Muscle of leg (tissue), 11 donors: ENCODE results near the gene XCL2. TPM values are rescaled to one million over a fixed set of nuclear protein-coding genes. Genes with fewer than 3 reads are reported as not detected.
A peak's percentile ranks its signal among the peaks of the same experiment; 100 is the strongest.

Experiments
- DNase-seq: peaks from one replicate; pipeline ENCODE4 v3.0.0; 2013
- H3K27ac ChIP-seq: one replicate; pipeline ENCODE4 v1.5.1; 2013; ENCODE audit warnings: mild to moderate bottlenecking, low read length, control low read depth
- H3K27me3 ChIP-seq: one replicate; pipeline ENCODE4 v1.6.1; 2013; ENCODE audit warnings: low read length; ENCODE audit not compliant: control insufficient read depth, insufficient read depth
- H3K36me3 ChIP-seq: one replicate; pipeline ENCODE4 v1.6.1; 2013; ENCODE audit warnings: low read length; ENCODE audit not compliant: control insufficient read depth, insufficient read depth
- H3K4me1 ChIP-seq: one replicate; pipeline ENCODE4 v1.6.1; 2013; ENCODE audit warnings: low read length; ENCODE audit not compliant: control insufficient read depth, insufficient read depth
- H3K4me3 ChIP-seq: one replicate; pipeline ENCODE4 v1.5.1; 2013; ENCODE audit warnings: low read length, control low read depth
- H3K9me3 ChIP-seq: replicated peaks from 2 replicates; pipeline ENCODE4 v1.6.1; 2013; ENCODE audit warnings: low read depth, low read length; ENCODE audit not compliant: control insufficient read depth
- WGBS: methylation state at CpG from one replicate; pipeline ENCODE4 v1.1.5; 2013; ENCODE audit warnings: missing lambda C conversion rate; ENCODE audit not compliant: insufficient coverage; 5-methylcytosine and 5-hydroxymethylcytosine counted together
- polyA plus RNA-seq, 8 donors: library from polyadenylated mRNA; unstranded; fragments of 120-200 nt; gene quantifications; one replicate each; pipeline versions ENCODE4 v1.2.1 to v1.2.3, GENCODE V29; 2013; ENCODE audit warnings: inconsistent platforms in 1 of 8, low replicate concordance in 1 of 8; ENCODE audit not compliant: insufficient read length in 8 of 8, insufficient read depth in 1 of 8
- total RNA-seq: library from RNA; stranded (reverse); fragments of 120-200 nt; gene quantifications from one replicate; pipeline ENCODE4 v1.2.4, GENCODE V29; 2013

XCL2 gene
- total and polyA plus RNA-seq, 9 donors, result 0.26 to 0.69 (median 0.35) TPM; not detected in 4

DNA sequence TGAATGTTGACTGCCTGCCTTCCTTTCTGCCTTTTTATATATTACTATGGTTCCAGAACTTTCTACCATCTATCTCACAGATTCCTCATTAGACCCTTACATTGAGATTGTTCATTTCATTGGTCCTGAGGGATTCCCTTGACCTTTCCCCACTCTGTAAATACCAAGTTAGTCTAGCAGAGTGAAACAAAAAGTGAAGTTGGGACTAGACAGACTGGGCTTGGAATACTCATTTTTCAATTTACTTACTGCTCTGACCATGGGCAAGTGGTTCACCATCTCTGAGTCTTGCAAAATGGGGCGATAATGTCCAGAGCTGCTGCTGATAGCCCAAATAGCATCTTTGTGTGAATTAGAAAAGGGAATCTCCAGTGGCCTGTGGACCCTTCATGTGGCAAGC, 38.8 kb downstream of the XCL2 start:
- H3K9me3 ChIP-seq, result no peaks in the 10 kb centered on the region
- no peaks in the 10 kb centered on the region for H3K27me3 ChIP-seq
- no peaks in the 10 kb centered on the region for H3K36me3 ChIP-seq
- H3K27ac ChIP-seq, result no peak overlapping the region
- 100% methylated on average over 1 of the region's 1 CpG for WGBS
- no peak overlapping the region for H3K4me3 ChIP-seq
- peaks cover 12% of the 10 kb centered on the region for H3K4me1 ChIP-seq
- DNase-seq, result no peak

- H3K27ac ChIP-seq, result no peak overlapping the region
Measured at GRCh38 chr1:168504064-168504837, 39.5 kb downstream of the XCL2 start.

DNA sequence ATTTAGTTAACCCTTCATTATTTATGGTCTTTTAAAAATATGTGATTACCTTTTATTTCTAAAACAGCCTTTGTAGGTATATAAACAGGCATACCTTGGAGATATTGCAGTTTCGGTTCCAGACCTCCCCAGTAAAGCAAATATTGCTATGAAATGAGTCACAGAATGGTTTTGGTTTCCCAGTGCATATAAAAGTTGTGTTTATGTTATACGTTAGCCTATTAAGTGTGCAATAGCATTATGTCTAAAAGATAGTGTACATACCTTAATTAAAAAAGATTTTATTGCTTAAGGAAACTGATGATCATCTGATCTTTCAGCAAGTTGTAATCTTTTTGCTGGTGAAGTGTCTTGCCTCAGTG, 44.1 kb downstream of the XCL2 start:
- peaks cover 9% of the 10 kb centered on the region for H3K4me1 ChIP-seq
- no peak overlapping the region for H3K4me3 ChIP-seq
- no peaks in the 10 kb centered on the region for H3K36me3 ChIP-seq
- no CpG with 5 or more reads among the region's 2 CpGs for WGBS
- no peak for DNase-seq
- H3K27ac ChIP-seq, result no peak overlapping the region
- no peaks in the 10 kb centered on the region for H3K27me3 ChIP-seq
- peaks cover 2% of the 10 kb centered on the region for H3K9me3 ChIP-seq

More at GRCh38 chr1:168504064-168504837, 39.5 kb downstream of the XCL2 start:
- Histone ChIP-seq H3K4me1 (peaks cover 8% of the 10 kb centered on the region), H3K4me3 (no peak overlapping the region), H3K36me3 (no peaks in the 10 kb centered on the region), H3K27me3 (no peaks in the 10 kb centered on the region), H3K9me3 (no peaks in the 10 kb centered on the region)
- DNase-seq, result peak; percentile 69
- WGBS, result 72% methylated on average over 2 of the region's 4 CpGs

GRCh38 chr1:168498956-168499687, 44.7 kb downstream of the XCL2 start:
- 75% methylated on average over 2 of the region's 4 CpGs for WGBS
- Histone ChIP-seq H3K27ac (no peak overlapping the region), H3K4me1 (peaks cover 9% of the 10 kb centered on the region), H3K27me3 (no peaks in the 10 kb centered on the region), H3K4me3 (no peak overlapping the region), H3K36me3 (no peaks in the 10 kb centered on the region), H3K9me3 (peaks cover 2% of the 10 kb centered on the region)
- no peak for DNase-seq

GRCh38 chr1:168498159-168498631, 45.6 kb downstream of the XCL2 start:
- WGBS, result 17% methylated on average over 1 of the region's 2 CpGs
- H3K9me3 ChIP-seq, result peaks cover 2% of the 10 kb centered on the region
- H3K27me3 ChIP-seq, result no peaks in the 10 kb centered on the region
- peak; percentile 85 for DNase-seq
- no peaks in the 10 kb centered on the region for H3K36me3 ChIP-seq
- peak overlapping the region; percentile 53 for H3K27ac ChIP-seq
- peaks cover 9% of the 10 kb centered on the region for H3K4me1 ChIP-seq
- no peak overlapping the region for H3K4me3 ChIP-seq

- no peak for DNase-seq
- no peaks in the 10 kb centered on the region for H3K36me3 ChIP-seq
- no CpG with 5 or more reads among the region's 3 CpGs for WGBS
- peaks cover 2% of the 10 kb centered on the region for H3K9me3 ChIP-seq
- no peak overlapping the region for H3K27ac ChIP-seq
- H3K4me3 ChIP-seq, result no peak overlapping the region
- H3K27me3 ChIP-seq, result no peaks in the 10 kb centered on the region
- H3K4me1 ChIP-seq, result peaks cover 9% of the 10 kb centered on the region
Measured at GRCh38 chr1:168497376-168497950, 46.3 kb downstream of the XCL2 start.

DNA sequence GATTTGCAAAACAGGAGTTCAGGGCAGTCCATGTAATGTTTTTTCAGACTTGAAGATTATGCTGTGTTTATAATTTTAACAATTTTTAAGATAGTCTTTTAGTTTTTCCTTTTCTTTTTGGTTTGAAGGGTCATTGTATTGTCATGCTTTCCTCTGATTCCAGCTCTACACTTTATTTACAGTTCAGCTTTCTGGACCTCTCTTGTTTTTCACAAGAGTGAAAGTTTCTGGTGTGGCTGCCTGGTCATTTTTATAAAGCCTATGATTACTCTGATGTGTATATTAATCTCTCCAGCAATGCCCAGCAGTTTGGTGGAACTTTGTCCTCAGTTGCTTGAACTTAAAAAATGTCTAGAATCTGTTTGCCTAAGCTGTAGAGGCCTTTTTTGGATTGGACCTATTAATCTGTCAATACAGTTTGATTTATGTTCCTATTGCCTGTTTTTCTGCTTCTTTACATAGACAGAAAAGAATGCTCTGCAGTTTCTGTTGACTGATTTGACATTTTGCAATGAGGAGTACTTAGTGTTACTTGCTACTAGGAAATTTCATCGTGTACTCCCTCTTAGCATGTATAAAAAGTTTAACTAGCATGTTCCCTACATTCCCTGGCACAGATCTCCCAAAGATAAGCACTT, 52.2 kb downstream of the XCL2 start:
- no peaks in the 10 kb centered on the region for H3K36me3 ChIP-seq
- peaks cover 2% of the 10 kb centered on the region for H3K4me1 ChIP-seq
- no peak overlapping the region for H3K4me3 ChIP-seq
- H3K9me3 ChIP-seq, result peaks cover 2% of the 10 kb centered on the region
- DNase-seq, result no peak
- no CpG with 5 or more reads among the region's 1 CpG for WGBS
- H3K27ac ChIP-seq, result no peak overlapping the region
- H3K27me3 ChIP-seq, result no peaks in the 10 kb centered on the region

Other genes with a start within 250 kb of the XCL2 start
- 0.04 TPM for gene XCL1, start 32.6 kb upstream of the XCL2 start, total RNA-seq
- under 1 TPM in 3 of 8 donors, not detected in 5; 0.15 to 0.19 (median 0.16) TPM for gene XCL1, start 32.6 kb upstream of the XCL2 start, polyA plus RNA-seq
- gene DPT, start 185.2 kb upstream of the XCL2 start, total RNA-seq, result 97.8 TPM
- 10 to 100 TPM; 28.2 to 79.9 (median 42.8) TPM for gene DPT, start 185.2 kb upstream of the XCL2 start, polyA plus RNA-seq